Measurements from ENCODE around the gene PCBP4.

PCBP4 gene

GRCh38 chr3:51921081-51921578 lies 46.1 kb downstream of the PCBP4 start:
- no peaks in the 10 kb centered on the region for H3K27me3 ChIP-seq (ENCODE audit: low read length)
- no peak overlapping the region for H3K4me3 ChIP-seq (ENCODE audit: insufficient read depth, low read length, poor library complexity, severe bottlenecking)
- H3F3A ChIP-seq (ENCODE audit: insufficient read depth) = no peaks in the 10 kb centered on the region; the same call in 1 of the 2 replicates
- no peaks in the 10 kb centered on the region for H3K36me3 ChIP-seq (ENCODE audit: low read length)
- no peaks in the 10 kb centered on the region for H3K79me2 ChIP-seq (ENCODE audit: insufficient read depth, low read length)
- no peak overlapping the region for H3K9ac ChIP-seq (ENCODE audit: low read length)
- H2AFZ ChIP-seq (ENCODE audit: low read depth, low read length, severe bottlenecking) = no peak overlapping the region
- H3K9me2 ChIP-seq (replicated peaks; ENCODE audit: insufficient read depth, low read length) = no peaks in the 10 kb centered on the region
- H3K27ac ChIP-seq (ENCODE audit: low read depth, low read length) = no peak overlapping the region
- no peak overlapping the region for H3K4me2 ChIP-seq (ENCODE audit: low read depth, low read length, poor library complexity, severe bottlenecking)
- no peaks in the 10 kb centered on the region for H4K20me1 ChIP-seq (ENCODE audit: low read depth, low read length)
- no peaks in the 10 kb centered on the region for H3K9me3 ChIP-seq (ENCODE audit: insufficient read depth, low read length)
- TF ChIP-seq EZH2phosphoT487 (conservative IDR thresholded peaks at IDR 0.05; ENCODE audit: low read length) = no peak
- TF ChIP-seq CTCF (IDR thresholded peaks at IDR 0.05; ENCODE audit: insufficient read depth, low read length, poor library complexity, severe bottlenecking) = no peak

GRCh38 chr3:51916418-51916817 lies 50.8 kb downstream of the PCBP4 start:
- Histone ChIP-seq H3K4me2 (ENCODE audit: low read depth, low read length, poor library complexity, severe bottlenecking) (no peak overlapping the region), H3K9me2 (replicated peaks; ENCODE audit: insufficient read depth, low read length) (no peaks in the 10 kb centered on the region), H3K36me3 (ENCODE audit: low read length) (no peaks in the 10 kb centered on the region), H3K27me3 (ENCODE audit: low read length) (no peaks in the 10 kb centered on the region), H3K27ac (ENCODE audit: low read depth, low read length) (no peak overlapping the region), H4K20me1 (ENCODE audit: low read depth, low read length) (no peaks in the 10 kb centered on the region), H3K9ac (ENCODE audit: low read length) (no peak overlapping the region), H3K4me3 (ENCODE audit: insufficient read depth, low read length, poor library complexity, severe bottlenecking) (no peak overlapping the region), H3K79me2 (ENCODE audit: insufficient read depth, low read length) (no peaks in the 10 kb centered on the region), H3K9me3 (ENCODE audit: insufficient read depth, low read length) (no peaks in the 10 kb centered on the region), H3F3A (ENCODE audit: insufficient read depth) (no peaks in the 10 kb centered on the region), H2AFZ (ENCODE audit: low read depth, low read length, severe bottlenecking) (no peak overlapping the region)
- TF ChIP-seq EZH2phosphoT487 (conservative IDR thresholded peaks at IDR 0.05; ENCODE audit: low read length) (no peak), CTCF (IDR thresholded peaks at IDR 0.05; ENCODE audit: insufficient read depth, low read length, poor library complexity, severe bottlenecking) (no peak)

- no peaks in the 10 kb centered on the region for H4K20me1 ChIP-seq (ENCODE audit: low read depth, low read length)
- H3K36me3 ChIP-seq (ENCODE audit: low read length) = no peaks in the 10 kb centered on the region
- no peaks in the 10 kb centered on the region for H3K9me2 ChIP-seq (replicated peaks; ENCODE audit: insufficient read depth, low read length)
- no peaks in the 10 kb centered on the region for H3F3A ChIP-seq (ENCODE audit: insufficient read depth)
- no peak overlapping the region for H3K4me2 ChIP-seq (ENCODE audit: low read depth, low read length, poor library complexity, severe bottlenecking)
- no peak overlapping the region for H3K27ac ChIP-seq (ENCODE audit: low read depth, low read length)
- no peaks in the 10 kb centered on the region for H3K9me3 ChIP-seq (ENCODE audit: insufficient read depth, low read length)
- no peak overlapping the region for H3K4me3 ChIP-seq (ENCODE audit: insufficient read depth, low read length, poor library complexity, severe bottlenecking)
- TF ChIP-seq CTCF (IDR thresholded peaks at IDR 0.05; ENCODE audit: insufficient read depth, low read length, poor library complexity, severe bottlenecking) (no peak), EZH2phosphoT487 (conservative IDR thresholded peaks at IDR 0.05; ENCODE audit: low read length) (no peak)
- no peaks in the 10 kb centered on the region for H3K79me2 ChIP-seq (ENCODE audit: insufficient read depth, low read length)
- H3K9ac ChIP-seq (ENCODE audit: low read length) = no peak overlapping the region
- no peak overlapping the region for H2AFZ ChIP-seq (ENCODE audit: low read depth, low read length, severe bottlenecking)
- H3K27me3 ChIP-seq (ENCODE audit: low read length) = no peaks in the 10 kb centered on the region
These were observed 59.2 kb downstream of the PCBP4 start for GRCh38 chr3:51908026-51908425.
